HEK293 (cell line): ENCODE results near the gene CIAO2A.

ENCODE experiments used
- CTCF ChIA-PET: fragments of 350-600 bp; formaldehyde crosslinking; extraction: SDS; loops from one replicate; lab custom pipeline; 2021; ENCODE audit warnings: antibody characterized with exemption; lab: Yijun Ruan, JAX
- POLR2A ChIA-PET: fragments of 300-600 bp; formaldehyde crosslinking; extraction: SDS; loops from one replicate; lab custom pipeline; 2020; ENCODE audit warnings: antibody characterized with exemption, inconsistent platforms; lab: Yijun Ruan, JAX
- H3K27ac ChIP-seq: fragments of 200-500 bp; sonication (Bioruptor generic); 2 replicates; pipeline ENCODE4 v1.5.1; 2014; ENCODE audit warnings: low read depth, low read length, control low read depth, inconsistent platforms; ENCODE audit errors: extremely low read depth
- H3K36me3 ChIP-seq, 2 experiments: fragments of 200-500 bp in 1 of 2; sonication (Bioruptor generic) in 1 of 2; 1 replicate in 1 of 2; 2 replicates in 1 of 2; pipeline ENCODE4 v1.5.1; 2014 to 2017; ENCODE audit warnings: inconsistent platforms in 2 of 2, low read length in 2 of 2; ENCODE audit not compliant: control insufficient read depth in 2 of 2, insufficient read depth in 1 of 2
- H3K4me1 ChIP-seq: fragments of 200-500 bp; sonication (Bioruptor generic); 2 replicates; pipeline ENCODE4 v1.5.1; 2014; ENCODE audit warnings: mild to moderate bottlenecking, low read length, inconsistent platforms; ENCODE audit not compliant: control insufficient read depth, insufficient read depth
- H3K4me3 ChIP-seq: 2 replicates; pipeline ENCODE4 v1.5.1; 2011; ENCODE audit warnings: low read depth, mild to moderate bottlenecking, control low read depth, low read length, moderate library complexity
- H3K9me3 ChIP-seq: fragments of 200-500 bp; sonication (Bioruptor generic); 2 replicates; pipeline ENCODE4 v1.5.1; 2014; ENCODE audit warnings: low read depth, low read length, inconsistent platforms; ENCODE audit not compliant: control insufficient read depth, insufficient read depth
- BCL11A ChIP-seq: fragments of 450-650 bp; formaldehyde crosslinking; IDR thresholded peaks from 2 replicates; pipeline ENCODE4 v1.5.1; 2016; ENCODE audit warnings: low read depth, missing biosample characterization, missing genetic modification characterization
- EGR2 ChIP-seq: fragments of 450-650 bp; formaldehyde crosslinking; IDR thresholded peaks from 2 replicates; pipeline ENCODE4 v1.5.1; 2016; ENCODE audit warnings: low read depth, missing biosample characterization, missing genetic modification characterization
- IKZF3 ChIP-seq: fragments of 450-650 bp; IDR thresholded peaks from 2 replicates; pipeline ENCODE4 v1.5.0; 2018; ENCODE audit warnings: missing biosample characterization, mild to moderate bottlenecking, missing genetic modification characterization, moderate library complexity
- PRDM1 ChIP-seq: fragments of 450-650 bp; formaldehyde crosslinking; IDR thresholded peaks from 2 replicates; pipeline ENCODE4; 2016; ENCODE audit warnings: missing biosample characterization, missing genetic modification characterization
- PRDM10 ChIP-seq: fragments of 450-650 bp; formaldehyde crosslinking; IDR thresholded peaks from 2 replicates; pipeline ENCODE4 v1.5.1; 2016; ENCODE audit warnings: missing biosample characterization, missing genetic modification characterization
- TSHZ1 ChIP-seq: fragments of 450-650 bp; formaldehyde crosslinking; IDR thresholded peaks from 2 replicates; pipeline ENCODE4 v1.5.1; 2016; ENCODE audit warnings: missing biosample characterization, missing genetic modification characterization, borderline replicate concordance
- ZBTB11 ChIP-seq: fragments of 450-650 bp; formaldehyde crosslinking; conservative IDR thresholded peaks from 2 replicates; pipeline ENCODE4 v1.5.1; 2016; ENCODE audit warnings: low read depth, missing biosample characterization, missing genetic modification characterization
- ZFHX2 ChIP-seq: fragments of 450-650 bp; formaldehyde crosslinking; conservative IDR thresholded peaks from 2 replicates; pipeline ENCODE4 v1.5.1; 2016; ENCODE audit warnings: missing biosample characterization, missing genetic modification characterization
- ZNF138 ChIP-seq: fragments of 450-650 bp; formaldehyde crosslinking; IDR thresholded peaks from 2 replicates; pipeline ENCODE4 v1.5.1; 2016; ENCODE audit warnings: missing biosample characterization, missing genetic modification characterization, borderline replicate concordance
- ZNF26 ChIP-seq: fragments of 450-650 bp; formaldehyde crosslinking; IDR thresholded peaks from 2 replicates; pipeline ENCODE4 v1.5.1; 2016; ENCODE audit warnings: missing biosample characterization, missing genetic modification characterization
- ZNF747 ChIP-seq: fragments of 450-650 bp; formaldehyde crosslinking; IDR thresholded peaks from 2 replicates; pipeline ENCODE4 v1.5.1; 2016; ENCODE audit warnings: missing biosample characterization, missing genetic modification characterization
- ZXDB ChIP-seq: fragments of 450-650 bp; formaldehyde crosslinking; IDR thresholded peaks from 2 replicates; pipeline ENCODE4 v1.5.1; 2016; ENCODE audit warnings: missing biosample characterization, missing genetic modification characterization

CIAO2A gene

GRCh38 chr15:64096668-64097384 is 3.2 kb upstream of the CIAO2A start:
- Histone ChIP-seq H3K4me3 (peak overlapping the region; percentile 66), H3K4me1 (peaks cover 4% of the 10 kb centered on the region), H3K36me3 (no peaks in the 10 kb centered on the region), H3K9me3 (no peaks in the 10 kb centered on the region), H3K27ac (peak overlapping the region; percentile 67; the same call in 1 of the 2 replicates)
- TF ChIP-seq ZNF747 (tag by site-specific recombination): no peak
- no peak for TF ChIP-seq ZNF26 (tag by site-specific recombination)
- TF ChIP-seq ZXDB (tag by site-specific recombination): 0 out of 2 replicates have a peak, but pooled peaks have one; percentile 14
- TF ChIP-seq ZNF138 (tag by site-specific recombination): no peak
- peak; percentile 40; the same call in 1 of the 2 replicates for TF ChIP-seq ZBTB11 (tag by site-specific recombination)
- TF ChIP-seq PRDM10 (tag by site-specific recombination): peak; percentile 62
- TF ChIP-seq ZFHX2 (tag by site-specific recombination): peak; percentile 53; the same call in 1 of the 2 replicates
- TF ChIP-seq TSHZ1: no peak
- no peak for TF ChIP-seq BCL11A
- TF ChIP-seq IKZF3 (tag by site-specific recombination): 0 out of 2 replicates have a peak, but pooled peaks have one; percentile 29
- 0 out of 2 replicates have a peak, but pooled peaks have one; percentile 16 for TF ChIP-seq PRDM1 (tag by site-specific recombination)
- 0 out of 2 replicates have a peak, but pooled peaks have one; percentile 15 for TF ChIP-seq EGR2 (tag by site-specific recombination)
- ChIA-PET CTCF (interaction anchor here (1.1 kb wide), 1 partner anchor 56 kb away, joined by 5 read pairs; no protein-coding TSS in a partner anchor), POLR2A (no interaction called here)
